ENCODE measurements around the gene PTGFRN. TPM values are rescaled to one million over a fixed set of nuclear protein-coding genes. Genes with fewer than 3 reads are reported as not detected.

The PTGFRN gene
- total and polyA plus RNA-seq, 2 of the 13 experiments (the other 11 are each of a cell fraction or from before 2014, with no cell fraction given): 3.3 to 11.3 TPM

- Histone ChIP-seq H3K9ac (ENCODE audit: insufficient read depth, low read depth, low read length) (no peak overlapping the region), H3K4me3 (replicated peaks in 1 of 3; ENCODE audit: insufficient read depth in 1 of 3, low read depth in 2 of 3, low read length in 3 of 3) (no peak overlapping the region), H3K27ac (ENCODE audit: extremely low read length, insufficient read depth, low read length) (no peak overlapping the region), H3K4me1 (ENCODE audit: insufficient read depth, low read length) (no peaks in the 10 kb centered on the region), H3K9me3 (ENCODE audit: low read length) (no peaks in the 10 kb centered on the region), H4K20me1 (ENCODE audit: insufficient read depth, low read length) (no peaks in the 10 kb centered on the region), H3K27me3 (ENCODE audit: control insufficient read depth in 1 of 2, insufficient read depth in 2 of 2, low read length in 2 of 2) (no peaks in the 10 kb centered on the region), H3K4me2 (ENCODE audit: low read depth, low read length) (no peak overlapping the region), H3K36me3 (replicated peaks in 1 of 2; ENCODE audit: control insufficient read depth in 1 of 2, insufficient read depth in 2 of 2, low read length in 2 of 2) (no peaks in the 10 kb centered on the region; a peak in 1 of 5 replicates), H2AFZ (ENCODE audit: low read length) (no peak overlapping the region), H3K79me2 (ENCODE audit: insufficient read depth, low read length) (no peaks in the 10 kb centered on the region)
- no peak for FAIRE-seq
- ChIA-PET CTCF (ENCODE audit: low intra/inter-chr PET ratio, low total read pairs) (no interaction called here), POLR2A (no interaction called here)
- TF ChIP-seq SMARCC2 (IDR thresholded peaks at IDR 0.05): no peak
- TF ChIP-seq IKZF5 (CRISPR knock-in tag; IDR thresholded peaks at IDR 0.05): no peak
- no peak for TF ChIP-seq ZMYM2 (CRISPR knock-in tag; IDR thresholded peaks at IDR 0.05)
- no peak for TF ChIP-seq CCDC6 (CRISPR knock-in tag; IDR thresholded peaks at IDR 0.05)
- no peak for TF ChIP-seq GATAD2A (CRISPR knock-in tag; IDR thresholded peaks at IDR 0.05)
- no peak for TF ChIP-seq BCL3 (CRISPR knock-in tag; IDR thresholded peaks at IDR 0.05)
- no peak for TF ChIP-seq SRY (CRISPR knock-in tag; IDR thresholded peaks at IDR 0.05)
- TF ChIP-seq ZFYVE20 (CRISPR knock-in tag; IDR thresholded peaks at IDR 0.05; ENCODE audit: borderline replicate concordance, low read depth): no peak
- ATAC-seq: no peak
- BruUV-seq (replicated peaks): no TSS peak
- intact Hi-C loops (cut with micrococcal nuclease; ENCODE audit: unreplicated experiment): no loop called here
- WGBS (ENCODE audit: low lambda C conversion rate): 50% methylated on average over 2 of the region's 2 CpGs
- DNase-seq (ENCODE audit: low spot score): no peak
- in situ Hi-C loops (cut with HindIII; ENCODE audit: extremely low pct_ligation_motif_present, low pct_unique_long_range_greater_than_20kb): no loop called here
Measured at GRCh38 chr1:116952738-116953275, 43.1 kb downstream of the PTGFRN start.

Measured in HepG2 (cell line).